NCI-H187 (cell line): ENCODE measurements around the gene SEMA3C.

Experiments
- DNase-seq, 2 experiments: peaks; one replicate each; lab custom pipeline; 2025; lab: John Stamatoyannopoulos, UW

The SEMA3C gene

DNA sequence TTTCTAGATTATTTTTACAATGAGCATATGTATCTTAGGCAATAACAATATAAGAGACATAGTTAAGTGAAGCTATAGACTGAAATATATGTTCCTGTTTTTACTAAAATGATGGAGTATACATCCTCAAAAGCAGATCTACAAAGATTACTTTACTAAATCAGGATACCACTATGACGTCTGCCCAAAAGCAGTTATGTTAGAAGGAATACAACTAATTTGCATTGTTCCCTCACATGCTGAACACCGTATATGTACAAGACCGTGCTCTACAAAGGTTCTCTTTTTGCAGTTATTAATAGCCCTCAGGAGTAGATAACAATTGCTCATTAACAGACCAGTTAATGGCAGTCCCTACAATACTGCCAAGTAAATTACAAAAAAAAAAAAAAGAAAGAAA is 143.0 kb downstream of the SEMA3C start:
- DNase-seq = no peak

DNA sequence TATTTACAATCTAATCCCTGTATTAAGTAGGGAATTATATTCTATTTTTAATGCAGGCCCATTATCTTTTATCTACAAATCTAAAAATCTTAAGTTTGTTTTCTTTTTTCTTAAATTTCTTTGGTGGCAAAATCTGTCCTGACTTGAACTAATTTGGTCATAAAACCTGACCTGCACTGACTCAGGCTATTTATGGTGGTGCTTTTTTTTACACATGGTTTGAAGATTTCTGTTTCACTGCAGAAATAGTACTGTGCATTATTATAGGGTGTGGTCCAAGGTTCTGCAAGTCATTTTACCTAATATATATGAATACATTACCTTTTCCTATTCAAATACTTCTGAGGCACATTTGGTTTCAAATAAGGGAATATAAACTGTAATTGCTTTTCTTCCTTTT is 143.4 kb downstream of the SEMA3C start:
- no peak for DNase-seq

DNA sequence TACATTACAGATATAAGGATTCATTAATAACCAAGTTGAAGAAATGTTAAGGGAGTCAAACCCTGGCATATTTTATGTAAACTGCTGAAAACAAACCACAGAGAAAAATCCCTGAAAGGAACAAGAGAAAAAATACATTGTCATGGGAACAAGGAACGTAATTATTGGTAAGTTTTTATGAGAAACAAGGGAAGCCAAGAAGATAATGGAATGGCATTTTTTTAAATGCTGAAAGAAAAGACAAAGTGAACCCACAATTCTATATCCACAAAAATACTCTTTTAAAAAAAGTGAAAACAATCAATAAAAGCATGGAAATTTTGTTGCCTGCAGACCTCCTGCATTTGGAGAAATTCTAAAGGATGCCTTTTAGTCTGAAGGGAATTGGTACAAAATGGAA is 144.0 kb downstream of the SEMA3C start:
- no peak for DNase-seq

DNA sequence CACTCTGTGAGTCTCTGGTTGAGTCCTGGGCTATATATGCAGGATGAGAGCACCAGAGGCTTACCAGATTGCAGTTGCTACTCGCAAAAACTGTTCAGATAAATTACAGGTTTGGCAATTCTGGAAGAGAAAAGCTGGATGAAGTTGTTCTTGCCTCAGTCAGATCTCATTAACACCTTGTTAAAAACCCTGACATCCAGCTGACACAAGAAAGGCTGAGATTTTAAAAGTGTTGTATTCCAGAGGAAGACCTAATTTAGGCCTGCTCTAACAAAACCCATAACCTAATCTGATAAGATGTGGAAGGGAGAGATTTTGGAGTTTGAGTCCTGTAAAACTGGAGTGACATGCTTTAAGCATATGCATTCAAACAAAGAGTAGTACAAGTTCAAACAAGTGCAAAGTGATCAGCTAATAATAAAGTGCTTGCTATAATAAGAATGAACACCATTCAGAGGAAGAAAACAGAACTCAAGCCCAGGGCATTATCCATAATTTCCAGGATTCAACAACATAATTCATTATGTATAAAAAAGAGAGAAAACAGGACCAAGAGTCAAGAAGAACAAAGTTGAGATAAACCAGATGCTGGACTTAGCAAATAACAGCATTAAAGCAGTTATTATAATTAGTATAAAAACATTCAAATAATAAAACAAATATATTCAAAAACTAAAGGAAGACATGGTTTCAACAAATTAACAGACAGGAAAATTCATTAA is 144.9 kb downstream of the SEMA3C start:
- no peak for DNase-seq

DNA sequence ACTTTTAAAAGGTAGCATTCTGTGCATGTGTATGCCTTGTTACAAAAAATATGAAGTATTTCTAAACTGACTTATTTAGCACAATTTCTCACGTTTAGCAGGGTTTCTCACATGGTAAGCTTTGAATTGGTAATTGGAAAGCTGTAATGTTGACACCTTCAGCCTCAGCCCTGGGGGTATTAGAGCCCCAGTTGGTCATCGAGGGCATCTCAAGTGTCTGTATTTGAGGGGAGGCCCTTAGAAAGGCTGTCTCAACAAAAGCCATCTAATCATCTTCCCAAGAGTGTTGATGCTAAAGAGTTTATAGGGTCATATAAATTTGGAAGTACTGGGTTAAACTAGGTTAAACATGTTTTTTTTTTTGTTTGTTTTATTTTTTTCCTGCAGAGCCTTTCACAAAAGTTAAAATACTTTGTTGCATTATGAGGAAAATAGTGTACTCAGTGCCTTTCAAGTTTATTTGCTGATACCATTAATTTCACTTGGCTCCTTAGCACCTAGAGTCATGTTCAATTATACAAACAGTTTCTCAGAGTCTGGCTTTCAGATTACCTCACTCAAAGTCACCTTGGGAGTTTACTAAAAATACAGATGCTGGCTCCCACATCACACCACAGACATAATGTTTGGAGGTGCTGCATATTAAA is 146.4 kb downstream of the SEMA3C start:
- no peak for DNase-seq

DNA sequence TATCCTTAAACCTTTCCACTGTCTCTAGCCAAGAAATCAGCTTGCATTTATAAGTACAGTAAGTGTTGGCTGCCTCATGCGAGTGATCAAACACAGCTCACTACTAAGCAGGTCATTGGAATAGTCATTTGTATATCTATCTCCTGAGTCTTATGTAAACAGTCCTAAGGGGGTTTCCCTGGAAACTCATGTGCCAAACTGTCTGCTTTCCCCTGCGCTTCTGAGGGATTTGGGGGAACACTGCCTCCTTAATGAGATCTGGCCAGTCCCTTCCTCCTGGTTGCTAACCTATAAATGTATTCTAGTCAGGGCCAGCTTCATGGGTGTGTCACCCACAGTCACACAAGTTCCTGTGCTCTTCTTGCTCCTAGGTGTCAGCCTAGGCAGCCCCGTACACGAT is 147.3 kb downstream of the SEMA3C start:
- DNase-seq = no peak

DNA sequence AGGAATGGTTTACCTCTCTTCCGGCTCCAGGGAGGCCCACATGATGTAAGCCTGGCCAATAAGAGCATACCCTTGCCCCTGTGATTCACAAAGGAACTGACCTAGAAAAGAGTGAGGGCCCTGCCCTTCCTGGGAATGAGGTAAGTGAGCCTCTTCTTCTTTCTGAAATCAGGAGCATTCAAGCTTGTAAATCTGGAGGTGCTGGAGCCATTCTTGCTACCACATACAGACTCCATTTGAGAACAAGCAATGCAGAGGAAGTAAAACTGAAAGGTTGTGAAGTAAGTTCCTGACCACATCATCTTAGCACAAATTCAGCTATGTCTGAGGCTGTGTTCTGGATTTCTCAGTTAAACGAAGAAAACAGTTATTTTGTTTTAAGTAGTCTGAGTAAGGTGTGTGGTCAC is 148.2 kb downstream of the SEMA3C start:
- no peak for DNase-seq

DNA sequence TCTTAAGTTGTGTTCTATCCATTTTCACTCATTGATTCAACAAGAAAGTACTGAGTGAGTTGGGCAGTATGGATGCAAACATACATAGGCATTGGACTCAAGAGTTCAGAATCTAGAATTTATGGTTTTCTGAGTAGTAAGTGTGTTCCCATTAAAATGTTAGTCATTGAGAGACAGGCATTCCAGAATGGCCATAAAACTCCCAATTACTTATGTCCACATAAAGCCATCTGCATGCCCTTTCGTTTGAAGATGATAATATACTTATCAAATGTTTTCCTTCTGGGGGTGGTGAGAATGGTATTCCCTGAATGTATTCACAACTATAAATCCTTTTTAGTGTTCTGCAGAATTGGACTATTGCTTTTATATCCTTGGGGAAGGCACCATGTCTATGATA is 148.8 kb downstream of the SEMA3C start:
- no peak for DNase-seq

DNA sequence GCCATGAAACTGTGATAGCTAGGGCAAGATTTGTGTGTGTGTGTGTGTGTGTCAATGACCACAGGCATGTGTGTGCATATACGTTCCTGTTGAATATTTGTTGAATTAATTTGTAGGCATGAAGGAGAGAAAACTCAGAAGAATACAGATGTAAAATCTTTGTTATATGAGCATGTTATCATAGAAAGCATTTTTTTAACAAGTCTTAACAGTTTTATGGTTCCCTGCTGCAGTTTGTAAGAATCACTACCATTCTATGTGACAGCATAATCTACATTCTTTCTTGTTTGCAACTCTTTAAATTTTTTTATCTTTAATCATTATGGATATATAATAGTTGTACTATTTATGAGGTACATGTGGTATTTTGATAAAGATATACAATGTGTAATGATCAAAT is 150.1 kb downstream of the SEMA3C start:
- no peak for DNase-seq

DNA sequence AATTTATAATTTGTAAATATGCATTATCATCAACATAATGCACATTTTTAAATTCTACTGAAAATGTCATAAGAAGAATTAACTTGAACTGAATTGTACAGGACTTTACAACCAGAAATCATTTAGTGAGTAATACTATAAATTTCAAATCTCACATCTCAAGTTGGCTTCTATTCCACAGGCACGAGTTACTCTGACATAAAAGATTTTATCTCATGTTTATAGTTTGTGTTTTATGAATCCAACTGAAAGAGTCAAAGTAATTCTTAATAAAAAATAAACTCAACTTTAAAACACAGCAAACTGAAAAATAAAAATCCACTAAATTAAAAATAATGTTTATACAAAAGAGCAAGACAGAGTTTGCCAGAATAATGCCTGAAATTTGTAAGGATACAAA is 151.2 kb downstream of the SEMA3C start:
- no peak for DNase-seq

DNA sequence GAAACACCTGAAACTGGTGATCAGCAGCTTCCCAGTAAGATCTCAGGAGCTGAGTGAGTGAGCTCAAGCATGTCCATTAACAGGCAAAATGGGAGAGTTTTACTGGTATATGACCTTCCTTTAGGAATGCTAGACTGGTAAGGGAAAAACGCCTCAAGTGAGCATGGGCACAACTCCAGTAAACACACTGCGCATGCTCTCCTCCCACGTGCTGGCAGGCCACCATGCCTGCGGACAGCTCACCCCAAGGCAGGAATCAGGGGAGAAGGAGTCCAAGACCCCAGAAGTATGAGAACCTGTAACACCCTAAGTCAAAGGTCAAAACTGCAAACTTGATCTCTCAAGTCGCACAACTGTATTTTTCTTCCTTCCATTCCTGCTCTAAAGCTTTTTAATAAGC is 152.1 kb downstream of the SEMA3C start:
- DNase-seq = no peak

DNA sequence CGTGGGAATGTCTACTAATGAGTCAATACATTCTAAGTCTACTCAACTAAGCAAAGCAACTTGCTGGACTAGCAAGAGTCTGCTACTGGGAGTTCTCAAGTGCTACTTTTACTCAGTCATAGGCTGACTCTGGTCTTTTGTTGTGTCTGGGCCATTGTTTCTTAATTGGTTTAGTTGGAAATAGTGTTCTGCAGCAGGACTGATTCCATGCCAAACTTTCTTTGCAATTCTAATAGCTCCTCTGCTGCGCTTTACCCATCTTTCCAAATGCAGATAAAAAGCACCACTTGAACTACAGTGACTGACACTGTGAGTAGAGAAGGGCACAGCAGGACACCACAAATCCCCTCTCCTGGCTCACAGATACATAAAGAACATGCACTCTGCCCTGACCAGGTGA is 154.7 kb downstream of the SEMA3C start:
- peak; percentile 56 to 70 for DNase-seq

DNA sequence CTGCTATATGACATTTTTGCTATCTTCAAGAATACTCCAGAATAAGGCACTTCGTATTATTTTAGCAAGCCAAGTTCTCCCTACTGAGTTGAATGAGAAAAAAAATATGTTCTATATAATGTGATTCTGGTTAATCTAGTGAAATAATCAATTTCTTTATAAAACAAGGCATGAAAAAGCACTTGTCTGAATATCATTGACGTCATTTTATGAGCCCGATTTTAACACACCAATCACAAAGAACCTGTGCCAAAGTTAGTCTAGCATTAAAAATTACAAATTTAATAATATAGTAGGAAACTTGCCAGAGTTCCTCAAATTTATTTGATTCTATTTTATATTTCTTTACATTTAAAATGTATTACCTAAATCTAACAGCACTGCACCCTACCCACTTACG is 155.1 kb downstream of the SEMA3C start:
- no peak for DNase-seq

DNA sequence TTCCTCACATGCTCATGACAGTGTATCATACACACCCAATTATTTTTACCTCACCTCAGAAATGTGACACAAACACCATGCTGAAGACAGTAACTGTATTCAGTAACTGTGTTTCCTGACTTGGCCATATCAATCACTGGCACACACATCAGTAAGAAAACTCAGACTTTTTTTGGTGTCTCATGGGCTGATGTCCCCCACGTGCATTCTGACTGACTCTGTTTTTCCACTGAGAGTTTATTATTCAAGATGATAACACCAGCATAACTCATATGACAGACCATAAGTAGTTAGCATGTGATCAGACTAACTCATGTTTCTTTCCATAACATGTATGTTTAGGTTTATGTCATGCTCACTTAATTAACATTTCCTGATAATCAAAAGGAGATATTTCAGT is 155.6 kb downstream of the SEMA3C start:
- DNase-seq = no peak

DNA sequence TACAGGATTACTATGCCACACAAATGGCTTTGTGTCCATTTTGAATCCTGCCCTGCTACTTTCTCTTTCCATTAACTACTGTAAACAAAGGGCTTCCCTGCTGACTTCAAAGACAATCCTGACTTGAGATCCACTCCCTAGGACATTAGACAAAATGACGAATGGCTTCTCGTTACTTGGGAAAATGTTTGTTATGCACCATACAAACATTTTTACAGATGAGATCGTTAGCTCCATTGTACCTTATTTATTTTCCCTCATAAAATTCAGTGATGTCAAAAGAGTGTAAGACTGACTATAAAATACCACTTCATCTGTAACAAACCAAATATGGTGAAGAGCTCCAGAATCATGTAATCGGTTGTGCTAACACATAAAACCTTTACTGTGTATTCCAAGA is 158.6 kb downstream of the SEMA3C start:
- peak in 1 of 2 experiments; percentile 23 for DNase-seq

DNA sequence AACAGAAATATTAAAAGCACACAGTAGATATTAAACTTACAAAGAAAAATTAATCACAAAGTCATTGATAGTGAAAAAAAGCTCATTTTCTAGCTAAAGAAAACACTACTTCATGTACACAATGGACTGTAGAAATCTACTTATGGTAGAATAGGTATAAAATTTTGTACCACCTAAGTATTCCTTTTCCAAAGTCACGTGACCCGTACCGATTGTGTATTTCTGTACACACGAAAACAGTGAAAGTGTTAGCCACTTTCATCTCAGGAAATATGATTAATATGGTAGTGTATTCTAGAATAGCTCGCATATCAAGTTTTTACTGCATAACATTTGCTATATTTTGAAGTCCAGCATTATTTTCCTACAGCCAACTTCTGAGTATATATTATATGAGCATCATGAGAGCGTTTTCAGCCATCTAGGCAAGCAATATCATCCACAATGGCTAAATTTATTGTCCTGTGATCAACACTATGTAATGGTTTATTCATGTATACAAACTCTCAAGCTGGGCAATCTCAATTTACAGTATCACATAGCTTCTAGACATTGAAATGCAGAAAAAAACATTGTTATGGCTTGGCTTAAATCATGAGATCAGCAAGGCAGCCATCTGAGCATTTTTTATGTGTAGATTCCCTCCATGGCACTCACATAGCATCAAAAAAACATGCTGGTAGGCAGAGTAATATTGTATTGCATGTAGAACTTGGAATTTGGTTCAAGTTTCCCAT is 165.7 kb downstream of the SEMA3C start:
- no peak for DNase-seq

DNA sequence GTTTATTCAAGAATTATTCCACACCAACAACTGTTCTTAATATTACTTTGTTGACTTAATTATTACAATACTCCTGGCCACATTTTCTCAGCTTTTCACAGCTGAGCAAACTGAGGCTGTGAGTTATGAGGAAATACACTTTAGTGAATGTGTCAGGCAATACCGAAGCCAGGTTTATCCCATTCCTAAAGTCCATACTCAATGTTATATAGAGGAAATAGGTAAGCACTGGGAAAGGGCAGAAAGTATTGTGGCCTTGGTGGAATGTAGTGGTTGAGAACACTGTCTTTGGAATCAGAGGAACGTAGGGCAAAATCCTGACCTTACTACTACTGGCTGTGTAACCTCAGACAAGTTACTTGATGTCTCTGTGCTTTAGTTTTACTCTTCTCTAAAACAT is 169.6 kb downstream of the SEMA3C start:
- no peak for DNase-seq

DNA sequence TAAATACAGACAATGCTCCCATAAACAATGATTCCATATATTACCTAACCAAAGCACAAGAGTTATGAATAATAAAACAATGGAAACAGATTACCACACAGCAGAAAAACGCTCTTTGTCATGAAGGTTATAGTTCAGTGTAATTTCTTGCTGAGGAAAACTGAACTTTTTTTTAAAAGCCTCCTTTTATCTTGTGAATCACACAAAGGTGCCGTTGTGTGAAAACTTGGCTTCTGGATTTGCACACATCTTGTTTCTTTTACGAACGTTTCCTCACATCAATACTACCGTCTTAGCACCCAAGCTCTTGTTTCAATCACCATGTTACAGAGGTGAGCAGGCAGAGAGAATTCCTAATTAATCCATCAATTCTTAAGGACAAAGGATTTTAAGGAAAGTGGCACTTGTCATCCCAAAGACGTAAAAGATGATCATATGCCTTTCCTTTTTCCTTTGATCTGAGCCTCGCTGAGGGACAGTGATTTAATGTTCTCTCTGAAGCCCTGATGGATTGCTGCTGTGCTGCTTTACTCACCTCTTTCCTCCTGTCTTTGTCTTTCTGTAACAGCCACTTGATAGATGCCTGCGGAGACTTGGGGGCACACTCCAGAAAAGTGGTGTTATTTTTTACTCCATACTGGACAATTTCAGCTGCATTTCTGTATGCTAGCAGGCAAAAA is 170.3 kb downstream of the SEMA3C start:
- DNase-seq = no peak

DNA sequence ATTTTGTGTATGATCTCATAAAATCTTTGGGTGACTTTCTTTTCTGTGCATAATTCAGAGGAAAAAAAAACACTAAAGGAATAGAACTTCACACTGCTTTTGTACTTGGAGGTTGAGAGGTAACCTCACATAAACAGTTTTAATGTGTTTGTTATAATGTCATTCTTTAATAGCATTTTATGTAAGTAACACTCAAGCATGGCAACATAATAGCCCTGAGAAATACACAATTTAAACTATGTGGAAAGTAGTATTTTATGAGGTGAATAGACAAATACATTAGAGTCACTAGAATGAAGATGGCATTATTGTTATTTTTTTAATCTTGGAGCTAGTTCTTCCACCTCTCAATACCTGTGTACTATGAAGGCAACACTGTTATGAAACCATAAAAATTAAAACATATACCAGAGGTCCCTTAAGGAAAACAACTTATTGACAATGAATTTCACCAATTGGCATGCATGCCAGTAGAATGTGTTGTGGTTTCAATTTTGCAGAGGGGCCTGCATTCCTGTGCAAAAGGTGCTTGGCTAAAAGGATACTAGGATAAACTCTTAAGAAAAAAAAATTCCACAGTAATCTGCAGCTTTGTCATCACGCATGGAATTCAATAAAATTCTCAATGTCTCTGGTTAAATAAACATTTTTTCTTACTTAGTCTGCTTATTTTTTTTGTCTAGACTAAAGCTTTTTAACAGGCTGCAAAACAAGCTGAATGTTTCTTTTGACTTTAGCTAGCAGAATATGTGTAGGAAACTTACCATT is 177.9 kb downstream of the SEMA3C start:
- no peak for DNase-seq

DNA sequence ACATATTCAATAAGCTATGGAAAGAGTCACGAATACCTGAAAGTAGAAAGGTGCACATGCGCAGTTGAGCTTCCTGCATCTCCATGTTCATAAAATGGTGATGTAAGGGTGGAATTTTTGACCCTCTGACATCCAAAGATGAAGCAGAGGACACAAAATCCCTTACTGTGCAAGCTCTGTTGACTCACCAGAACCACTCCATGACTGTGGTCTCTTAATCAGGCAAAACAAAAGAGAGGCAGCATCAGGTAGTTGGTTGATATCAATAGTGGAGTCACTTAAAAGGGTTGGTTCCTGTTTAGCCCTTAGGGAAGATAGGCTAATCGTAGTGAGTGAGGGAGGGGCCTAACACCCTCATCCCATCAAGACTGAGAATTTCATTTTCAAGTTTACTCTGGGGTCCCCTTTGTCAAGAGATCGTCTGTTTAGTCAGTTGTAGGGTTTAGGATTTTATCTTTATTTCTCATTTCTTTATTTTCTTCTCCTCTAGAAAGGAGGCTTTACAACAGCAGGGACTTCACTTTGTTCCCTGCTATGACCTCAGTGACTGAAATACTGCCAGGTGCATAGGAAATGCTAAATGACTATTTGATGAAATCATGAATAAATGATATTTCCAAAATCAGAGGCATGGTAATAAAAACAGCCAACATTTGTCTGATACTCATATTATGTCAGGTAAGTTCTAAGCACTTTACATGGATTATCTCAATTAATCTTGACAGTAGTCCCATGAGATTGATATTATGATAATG is 182.3 kb downstream of the SEMA3C start:
- DNase-seq = no peak

DNA sequence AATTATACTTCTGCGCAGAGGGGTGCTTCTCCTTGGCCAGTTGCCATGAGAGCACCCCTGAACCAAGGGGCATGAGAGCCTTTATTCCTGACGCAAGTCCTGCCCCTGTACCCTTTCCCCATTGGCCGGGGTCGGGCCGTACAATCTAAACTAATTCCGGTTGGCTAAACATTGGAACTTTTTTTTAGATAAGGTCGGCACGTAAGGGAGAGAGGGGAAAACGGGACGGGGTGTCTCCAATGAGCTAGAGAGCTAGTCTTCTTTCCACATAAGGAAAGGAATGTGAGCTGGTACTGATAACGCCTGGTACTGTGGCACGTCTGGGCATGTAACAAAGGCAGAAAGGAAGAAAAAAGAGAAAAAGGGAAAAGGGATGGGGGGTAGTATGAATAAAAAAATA is 183.5 kb downstream of the SEMA3C start:
- no peak for DNase-seq
